ENCODE results near the gene KCTD13. TPM values are rescaled to one million over a fixed set of nuclear protein-coding genes. Genes with fewer than 3 reads are reported as not detected.

The KCTD13 gene
- total RNA-seq, 3 donors from 2014 or later (not counting 1 experiment from before 2014, with no cell fraction given) = 36.1 to 54.0 (median 51.7) TPM

- Histone ChIP-seq H3K36me3 (ENCODE audit: control insufficient read depth, insufficient read depth, low read length) (peaks cover 8% of the 10 kb centered on the region), H3K27ac (ENCODE audit: low read length) (no peak overlapping the region), H3K9me3 (ENCODE audit: control insufficient read depth, insufficient read depth, low read length) (no peaks in the 10 kb centered on the region), H3K4me1 (ENCODE audit: control insufficient read depth, insufficient read depth, low read length) (peaks cover 26% of the 10 kb centered on the region), H3K4me3 (ENCODE audit: low read length) (no peak overlapping the region), H3K27me3 (ENCODE audit: control insufficient read depth, insufficient read depth, low read length) (no peaks in the 10 kb centered on the region)
- DNase-seq = no peak
- TF ChIP-seq CTCF (IDR thresholded peaks at IDR 0.05) = no peak
- H3K4me1 Mint-ChIP-seq = peaks cover 25 to 37% of the 10 kb centered on the region in 2 donors
- H3K9me3 Mint-ChIP-seq = no peaks in the 10 kb centered on the region
- no peak overlapping the region for H3K4me3 Mint-ChIP-seq
- no peak overlapping the region for H3K27ac Mint-ChIP-seq
- 97% methylated on average over 6 of the region's 8 CpGs for WGBS (ENCODE audit: insufficient coverage)
- H3K36me3 Mint-ChIP-seq = peaks cover 8% of the 10 kb centered on the region
- no peak for ATAC-seq
- intact Hi-C loops (cut with micrococcal nuclease) = loop anchor here (5.0 kb wide), 1 partner anchor 164 kb away; the partner anchor contains the start of gene MAZ
- H3K27me3 Mint-ChIP-seq (ENCODE audit: low read depth in 2 of 2) = no peaks in the 10 kb centered on the region
Observed at GRCh38 chr16:29971304-29971703, 45.3 kb upstream of the KCTD13 start.

GRCh38 chr16:29968205-29968604 is 42.2 kb upstream of the KCTD13 start:
- Mint-ChIP-seq H3K27me3 (ENCODE audit: low read depth in 2 of 2) (no peaks in the 10 kb centered on the region), H3K9me3 (no peaks in the 10 kb centered on the region), H3K27ac (no peak overlapping the region), H3K4me3 (no peak overlapping the region), H3K36me3 (peaks cover 8% of the 10 kb centered on the region), H3K4me1 (peaks cover 7 to 9% of the 10 kb centered on the region in 2 donors)
- Histone ChIP-seq H3K36me3 (ENCODE audit: control insufficient read depth, insufficient read depth, low read length) (peaks cover 8% of the 10 kb centered on the region), H3K4me3 (ENCODE audit: low read length) (no peak overlapping the region), H3K4me1 (ENCODE audit: control insufficient read depth, insufficient read depth, low read length) (peaks cover 2% of the 10 kb centered on the region), H3K9me3 (ENCODE audit: control insufficient read depth, insufficient read depth, low read length) (no peaks in the 10 kb centered on the region), H3K27ac (ENCODE audit: low read length) (no peak overlapping the region), H3K27me3 (ENCODE audit: control insufficient read depth, insufficient read depth, low read length) (no peaks in the 10 kb centered on the region)
- WGBS (ENCODE audit: insufficient coverage) = 96% methylated on average over 3 of the region's 4 CpGs
- ATAC-seq = no peak
- TF ChIP-seq CTCF (IDR thresholded peaks at IDR 0.05) = no peak
- no peak for DNase-seq
- intact Hi-C loops (cut with micrococcal nuclease) = no loop called here

GRCh38 chr16:29963021-29963743 is 37.2 kb upstream of the KCTD13 start:
- Mint-ChIP-seq H3K4me1 (peaks cover 11 to 17% of the 10 kb centered on the region in 2 donors), H3K27me3 (ENCODE audit: low read depth in 2 of 2) (no peaks in the 10 kb centered on the region), H3K9me3 (no peaks in the 10 kb centered on the region), H3K4me3 (peak overlapping the region; percentile 93), H3K36me3 (peaks cover under 1% of the 10 kb centered on the region), H3K27ac (peak overlapping the region; percentile 88 to 90)
- Histone ChIP-seq H3K4me3 (ENCODE audit: low read length) (no peak overlapping the region), H3K36me3 (ENCODE audit: control insufficient read depth, insufficient read depth, low read length) (peaks cover 2% of the 10 kb centered on the region), H3K27me3 (ENCODE audit: control insufficient read depth, insufficient read depth, low read length) (no peaks in the 10 kb centered on the region), H3K9me3 (ENCODE audit: control insufficient read depth, insufficient read depth, low read length) (no peaks in the 10 kb centered on the region), H3K27ac (ENCODE audit: low read length) (peak overlapping the region; percentile 72), H3K4me1 (ENCODE audit: control insufficient read depth, insufficient read depth, low read length) (peaks cover 17% of the 10 kb centered on the region)
- intact Hi-C loops (cut with micrococcal nuclease) = no loop called here
- 95% methylated on average over 14 of the region's 14 CpGs for WGBS (ENCODE audit: insufficient coverage)
- DNase-seq = peak in 1 of 2 donors; percentile 13
- no peak for TF ChIP-seq CTCF (IDR thresholded peaks at IDR 0.05)
- ATAC-seq = no peak
